Prostate gland (tissue), 2 donors: ENCODE results near the gene SLC27A6.

Source experiments
- CTCF ChIP-seq, 4 experiments: fragments of 200-600 bp in 2 of 4; fragments of 450-650 bp in 2 of 4; sonication (generic) in 2 of 4; IDR thresholded peaks; 1 replicate in 3 of 4; 2 replicates in 1 of 4; pipeline ENCODE4 v1.5.1; 2016 to 2019; ENCODE audit warnings: antibody characterized with exemption in 4 of 4, mild to moderate bottlenecking in 2 of 4, moderate library complexity in 2 of 4
- POLR2A ChIP-seq: fragments of 450-650 bp; IDR thresholded peaks from one replicate; pipeline ENCODE4 v1.6.1; 2016; ENCODE audit warnings: antibody characterized with exemption, mild to moderate bottlenecking
- POLR2AphosphoS5 ChIP-seq: sonication (generic); formaldehyde crosslinking; IDR thresholded peaks from one replicate; pipeline ENCODE4 v1.6.1; 2017; ENCODE audit warnings: antibody characterized with exemption

- TF ChIP-seq CTCF (IDR thresholded peaks at IDR 0.05) (no peak), POLR2A (no peak), POLR2AphosphoS5 (no peak)
Measured at GRCh38 chr5:128973244-128973643, 8.0 kb downstream of the SLC27A6 start.
